A549 treated with AZD2906 at 1 μM for 4 hours (cell line): ENCODE data around the gene CYBA. TPM values are rescaled to one million over a fixed set of nuclear protein-coding genes. Genes with fewer than 3 reads are reported as not detected.

ENCODE experiments used
- total RNA-seq: library from RNA; stranded (reverse); fragments of 200-300 nt; extraction: Qiagen RNA extraction; gene quantifications from 5 replicates; pipeline ENCODE4 v1.2.3, GENCODE V29; 2022

Gene CYBA
- total RNA-seq = 240 to 322 TPM (median 295 TPM) in 5 replicates

GRCh38 chr16:88650749-88651275, at the start of gene CYBA:
TSS of gene CYBA (minus strand) at chr16:88651053. CDS start at chr16:88651013, 40 bp downstream.

GRCh38 chr16:88686439-88687253, 35.8 kb upstream of the CYBA start, which contains the start of gene SNAI3:
TSS of gene SNAI3 (minus strand) at chr16:88686507. CDS start at chr16:88686406, 101 bp downstream.

GRCh38 chr16:88662843-88663606, 12.2 kb upstream of the CYBA start, which contains the start of gene MVD:
TSS of gene MVD (minus strand) at chr16:88663091. CDS start at chr16:88663080, 11 bp downstream.

GRCh38 chr16:88638323-88639230, 12.3 kb downstream of the CYBA start, which contains the start of gene IL17C:
TSS of gene IL17C (plus strand) at chr16:88638572. CDS start at chr16:88638642, 70 bp downstream.

Other genes with a start within 250 kb of the CYBA start
- gene ZFPM1, start 197.8 kb downstream of the CYBA start, total RNA-seq = 3.1 to 7.2 TPM (median 6.4 TPM) in 5 replicates
- gene ZC3H18, start 80.7 kb downstream of the CYBA start, total RNA-seq = 45.6 to 50.5 TPM (median 49.4 TPM) in 5 replicates
- gene IL17C, start 12.5 kb downstream of the CYBA start, total RNA-seq = 0.06 TPM in 1 of 5 replicates, not detected in the others
- 16.3 to 22.5 TPM (median 20.7 TPM) in 5 replicates for gene MVD, start 12.0 kb upstream of the CYBA start, total RNA-seq
- gene SNAI3, start 35.5 kb upstream of the CYBA start, total RNA-seq = 0.13 to 0.24 TPM (median 0.16 TPM) in 5 replicates
- gene RNF166, start 55.4 kb upstream of the CYBA start, total RNA-seq = 11.7 to 19.5 TPM (median 18.2 TPM) in 5 replicates
- 26.1 to 34.6 TPM (median 32.4 TPM) in 5 replicates for gene CTU2, start 55.5 kb upstream of the CYBA start, total RNA-seq
- gene PIEZO1, start 134.2 kb upstream of the CYBA start, total RNA-seq = 97.2 to 152 TPM (median 140 TPM) in 5 replicates
- gene CDT1, start 152.7 kb upstream of the CYBA start, total RNA-seq = 28.6 to 34.7 TPM (median 33.6 TPM) in 5 replicates
- gene APRT, start 160.9 kb upstream of the CYBA start, total RNA-seq = 304 to 457 TPM (median 428 TPM) in 5 replicates
- gene GALNS, start 205.9 kb upstream of the CYBA start, total RNA-seq = 36.5 to 51.7 TPM (median 50.2 TPM) in 5 replicates
- 102 to 113 TPM (median 107 TPM) in 5 replicates for gene TRAPPC2L, start 206.1 kb upstream of the CYBA start, total RNA-seq
- gene PABPN1L, start 215.6 kb upstream of the CYBA start, total RNA-seq = 0.08 to 0.11 TPM in 2 of 5 replicates, not detected in the others